Endothelial cell of umbilical vein (primary cell): ENCODE results near the gene SYNGR1.
"Not testable (repeated sequence)": the region's sequence is repeated elsewhere in the genome, so short reads cannot be mapped to it uniquely, and the experiment has no call there.

Source experiments
- CTCF ChIP-seq, 2 donors: IDR thresholded peaks; 1 replicate in 1 of 2; 2 replicates in 1 of 2; pipeline ENCODE4 v1.5.1; 2011; ENCODE audit warnings: low read length in 2 of 2, mild to moderate bottlenecking in 2 of 2, moderate library complexity in 2 of 2, control low read depth in 1 of 2, inconsistent platforms in 1 of 2, low read depth in 1 of 2; ENCODE audit not compliant: insufficient read depth in 1 of 2; ENCODE audit errors: extremely low read depth in 1 of 2
- EZH2 ChIP-seq: IDR thresholded peaks from 2 replicates; pipeline ENCODE4 v1.6.1; 2012; ENCODE audit warnings: borderline replicate concordance, low read depth, mild to moderate bottlenecking, moderate library complexity, low read length, inconsistent platforms; ENCODE audit not compliant: severe bottlenecking
- FOS ChIP-seq: IDR thresholded peaks from 2 replicates; pipeline ENCODE4 v1.6.1; 2011; ENCODE audit warnings: mild to moderate bottlenecking, low read length, moderate library complexity, borderline replicate concordance; ENCODE audit not compliant: insufficient read depth
- GATA2 ChIP-seq: IDR thresholded peaks from 2 replicates; pipeline ENCODE4 v1.7.0; 2011; ENCODE audit warnings: low read depth, mild to moderate bottlenecking, moderate library complexity, mixed read lengths, low read length; ENCODE audit not compliant: insufficient read length, insufficient read depth
- JUN ChIP-seq: IDR thresholded peaks from 2 replicates; pipeline ENCODE4 v1.6.1; 2011; ENCODE audit warnings: borderline replicate concordance, low read depth; ENCODE audit not compliant: insufficient read length, insufficient read depth
- MYC ChIP-seq: IDR thresholded peaks from one replicate; pipeline ENCODE4 v1.6.1; 2011; ENCODE audit warnings: mild to moderate bottlenecking, low read depth, low read length
- POLR2A ChIP-seq: IDR thresholded peaks from 2 replicates; pipeline ENCODE4 v1.6.1; 2012; ENCODE audit warnings: low read depth, mild to moderate bottlenecking, control low read depth, low read length
- POLR2AphosphoS5 ChIP-seq: IDR thresholded peaks from 2 replicates; pipeline ENCODE4 v1.6.1; 2012; ENCODE audit warnings: low read depth, mild to moderate bottlenecking, control low read depth, low read length, moderate library complexity; ENCODE audit not compliant: insufficient read depth

GRCh38 chr22:39330553-39330952, 19.2 kb upstream of the SYNGR1 start:
- TF ChIP-seq CTCF (IDR thresholded peaks at IDR 0.05; ENCODE audit: extremely low read depth in 1 of 2, insufficient read depth in 1 of 2, low read depth in 1 of 2, low read length in 2 of 2); MYC; EZH2; POLR2A; GATA2; FOS; JUN; POLR2AphosphoS5: not testable (repeated sequence)
